HepG2 (cell line): ENCODE data around the gene ACOT13. TPM values are rescaled to one million over a fixed set of nuclear protein-coding genes. Genes with fewer than 3 reads are reported as not detected.
A peak's percentile ranks its signal among the peaks of the same experiment; 100 is the strongest.

ENCODE experiments used
- ATF7-NPFF ChIP-seq: sonication (generic); formaldehyde crosslinking; IDR thresholded peaks from 2 replicates; pipeline ENCODE4 v1.8.1; 2023; ENCODE audit warnings: mild to moderate bottlenecking, low read depth, missing genetic modification reagents, moderate library complexity
- ESRRA ChIP-seq: sonication (generic); formaldehyde crosslinking; IDR thresholded peaks from 2 replicates; pipeline ENCODE4 v1.5.1; 2020; ENCODE audit warnings: mild to moderate bottlenecking, low read depth, missing genetic modification reagents
- FIP1L1 ChIP-seq: fragments of 200-400 bp; formaldehyde crosslinking; IDR thresholded peaks from 2 replicates; pipeline ENCODE4 v1.6.1; 2018; ENCODE audit warnings: low read depth, mild to moderate bottlenecking, low read length, moderate library complexity, borderline replicate concordance; ENCODE audit not compliant: insufficient read depth
- GTF3A ChIP-seq: sonication (generic); formaldehyde crosslinking; conservative IDR thresholded peaks from 2 replicates; pipeline ENCODE4 v1.4.0; 2020; ENCODE audit warnings: mild to moderate bottlenecking, missing genetic modification reagents
- PHB2 ChIP-seq: fragments of 450-650 bp; IDR thresholded peaks from 2 replicates; pipeline ENCODE4 v1.6.1; 2018; ENCODE audit not compliant: partially characterized antibody
- POLR2A ChIP-seq, 2 experiments: IDR thresholded peaks; 2 replicates each; pipeline ENCODE4 v1.6.1; 2011; ENCODE audit warnings: low read depth in 2 of 2, low read length in 2 of 2, mild to moderate bottlenecking in 1 of 2, moderate library complexity in 1 of 2; ENCODE audit not compliant: insufficient read depth in 1 of 2
- SMARCE1 ChIP-seq: fragments of 450-650 bp; IDR thresholded peaks from 2 replicates; pipeline ENCODE4 v1.6.1; 2017; ENCODE audit warnings: borderline replicate concordance
- TGIF2 ChIP-seq: IDR thresholded peaks from 2 replicates; pipeline ENCODE4 v1.6.1; 2016; ENCODE audit warnings: control low read depth, missing compliant biosample characterization
- ZMYM2 ChIP-seq: sonication (generic); formaldehyde crosslinking; IDR thresholded peaks from 2 replicates; pipeline ENCODE4 v1.8.0; 2022; ENCODE audit warnings: mild to moderate bottlenecking, missing genetic modification reagents
- ZNF101 ChIP-seq: sonication (generic); formaldehyde crosslinking; IDR thresholded peaks from 2 replicates; pipeline ENCODE4 v1.4.0; 2020; ENCODE audit warnings: mild to moderate bottlenecking, low read depth, missing genetic modification reagents, borderline replicate concordance
- ZNF431 ChIP-seq: sonication (generic); formaldehyde crosslinking; IDR thresholded peaks from 2 replicates; pipeline ENCODE4 v1.9.0; 2022; ENCODE audit warnings: missing genetic modification reagents, low read depth, mild to moderate bottlenecking, borderline replicate concordance
- ZNF510 ChIP-seq: sonication (generic); formaldehyde crosslinking; IDR thresholded peaks from 2 replicates; pipeline ENCODE4 v1.4.0; 2020; ENCODE audit warnings: low read depth, mild to moderate bottlenecking, missing genetic modification reagents
- ZNF562 ChIP-seq: sonication (generic); formaldehyde crosslinking; IDR thresholded peaks from 2 replicates; pipeline ENCODE4 v1.8.0; 2022; ENCODE audit warnings: missing genetic modification reagents, borderline replicate concordance
- ZNF598 ChIP-seq: sonication (generic); formaldehyde crosslinking; IDR thresholded peaks from 2 replicates; pipeline ENCODE4 v1.5.1; 2020; ENCODE audit warnings: mild to moderate bottlenecking, missing genetic modification reagents, borderline replicate concordance
- ZNF615 ChIP-seq: sonication (generic); formaldehyde crosslinking; IDR thresholded peaks from 2 replicates; pipeline ENCODE4 v1.5.0; 2020; ENCODE audit warnings: mild to moderate bottlenecking, missing genetic modification reagents, borderline replicate concordance
- ZNF629 ChIP-seq: sonication (generic); formaldehyde crosslinking; conservative IDR thresholded peaks from 2 replicates; pipeline ENCODE4 v1.5.0; 2020; ENCODE audit warnings: missing genetic modification reagents
- ZNF761 ChIP-seq: sonication (generic); formaldehyde crosslinking; conservative IDR thresholded peaks from 2 replicates; pipeline ENCODE4 v1.4.0; 2020; ENCODE audit warnings: mild to moderate bottlenecking, missing genetic modification reagents
- ZSCAN21 ChIP-seq: sonication (generic); formaldehyde crosslinking; IDR thresholded peaks from 2 replicates; pipeline ENCODE4 v1.8.0; 2022; ENCODE audit warnings: mild to moderate bottlenecking, missing genetic modification reagents, moderate library complexity, borderline replicate concordance
- polyA plus RNA-seq, 8 experiments: library from polyadenylated mRNA; depleted of rRNA in 3 of 8; stranded (reverse) in 7 of 8; unstranded in 1 of 8; fragments of >200 nt; fragmentation: Illumina TruSeq in 4 of 8; extraction: Trizol in 4 of 8; gene quantifications; 2 replicates each; pipeline versions ENCODE4 v1.2.1 to v1.2.3, GENCODE V29; 2011 to 2016; ENCODE audit warnings: low read depth in 4 of 8, missing spikeins in 1 of 8, mixed read lengths in 1 of 8; ENCODE audit not compliant: insufficient read depth in 1 of 8
- total RNA-seq, 5 experiments: library from RNA; depleted of rRNA; stranded (reverse); fragments of >200 nt; fragmentation: Illumina TruSeq; extraction: Trizol; gene quantifications; 2 replicates each; pipeline ENCODE4 v1.2.3, GENCODE V29; 2016; ENCODE audit warnings: low read depth in 1 of 5
- TF ChIP-seq, protein P1 (sequence below): sonication (generic); formaldehyde crosslinking; IDR thresholded peaks from 2 replicates; pipeline ENCODE4 v1.5.0; 2020; ENCODE audit warnings: missing genetic modification reagents
- TF ChIP-seq, protein P2 (sequence below): sonication (generic); formaldehyde crosslinking; IDR thresholded peaks from 2 replicates; pipeline ENCODE4 v1.8.0; 2022; ENCODE audit warnings: missing genetic modification reagents, mild to moderate bottlenecking, inconsistent platforms, borderline replicate concordance

ACOT13 gene
- total and polyA plus RNA-seq, 2 of the 13 experiments (the other 11 are each of a cell fraction or from before 2014, with no cell fraction given), result 31.5 to 45.1 TPM

DNA sequence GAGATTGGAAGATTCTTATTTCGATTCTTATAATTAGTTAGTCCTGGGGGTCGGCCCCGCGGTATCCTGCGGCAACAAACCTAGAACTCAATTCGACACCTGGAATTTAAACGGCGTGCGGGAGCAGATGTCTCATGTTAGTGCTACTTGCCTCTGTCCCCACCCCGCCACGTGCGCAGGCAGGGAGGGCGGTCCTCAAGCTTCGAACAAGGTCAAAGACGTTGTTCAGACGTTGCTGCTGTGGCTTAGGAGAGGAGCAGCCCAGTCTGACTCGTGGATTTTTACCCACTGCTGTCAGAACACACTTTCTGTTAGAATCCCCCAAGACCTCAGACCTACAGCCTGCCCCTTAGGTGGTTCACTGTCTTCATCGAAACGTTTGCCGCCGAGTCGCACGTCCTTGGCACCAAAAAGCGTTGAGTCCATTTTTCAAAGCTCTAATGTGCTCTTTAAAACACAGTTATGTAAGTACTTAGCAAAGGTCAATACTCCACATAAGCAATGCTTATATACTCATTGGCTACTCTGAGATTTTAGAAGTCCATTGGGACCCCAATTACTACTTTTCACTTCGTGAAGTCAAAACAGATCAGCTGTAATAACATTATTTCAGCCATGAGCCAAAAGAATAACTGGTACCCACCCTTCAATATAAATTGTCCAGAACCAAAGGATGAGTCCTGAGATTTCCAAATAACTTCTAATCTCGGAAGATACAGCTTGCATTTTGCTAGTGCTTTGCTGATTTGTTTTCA, 54.8 kb downstream of the ACOT13 start (continued):
- TF ChIP-seq SMARCE1 (no peak), ZNF510 (no peak), ATF7-NPFF (CRISPR knock-in tag) (peak; percentile 91), ZNF598 (CRISPR knock-in tag) (peak; percentile 95), TGIF2 (peak; percentile 82), ZSCAN21 (CRISPR knock-in tag) (peak; percentile 68), FIP1L1 (no peak), ZNF761 (0 out of 2 replicates have a peak, but pooled peaks have one; percentile 18), ESRRA (CRISPR knock-in tag) (peak; percentile 93), ZNF629 (no peak; the same call in 1 of the 2 replicates), PHB2 (no peak), GTF3A (CRISPR knock-in tag) (no peak), ZNF431 (peak; percentile 97), ZMYM2 (CRISPR knock-in tag) (peak; percentile 21; the same call in 1 of the 2 replicates), ZNF101 (CRISPR knock-in tag) (no peak), ZNF562 (CRISPR knock-in tag) (peak; percentile 60; the same call in 1 of the 2 replicates), ZNF615 (CRISPR knock-in tag) (no peak), POLR2A (IDR thresholded peaks at IDR 0.05; ENCODE audit: insufficient read depth in 1 of 2, low read depth in 2 of 2, low read length in 2 of 2) (peak; percentile 94 to 96)
- TF ChIP-seq, protein P1, sequence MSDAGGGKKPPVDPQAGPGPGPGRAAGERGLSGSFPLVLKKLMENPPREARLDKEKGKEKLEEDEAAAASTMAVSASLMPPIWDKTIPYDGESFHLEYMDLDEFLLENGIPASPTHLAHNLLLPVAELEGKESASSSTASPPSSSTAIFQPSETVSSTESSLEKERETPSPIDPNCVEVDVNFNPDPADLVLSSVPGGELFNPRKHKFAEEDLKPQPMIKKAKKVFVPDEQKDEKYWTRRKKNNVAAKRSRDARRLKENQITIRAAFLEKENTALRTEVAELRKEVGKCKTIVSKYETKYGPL, result peak; percentile 86
- TF ChIP-seq, protein P2, sequence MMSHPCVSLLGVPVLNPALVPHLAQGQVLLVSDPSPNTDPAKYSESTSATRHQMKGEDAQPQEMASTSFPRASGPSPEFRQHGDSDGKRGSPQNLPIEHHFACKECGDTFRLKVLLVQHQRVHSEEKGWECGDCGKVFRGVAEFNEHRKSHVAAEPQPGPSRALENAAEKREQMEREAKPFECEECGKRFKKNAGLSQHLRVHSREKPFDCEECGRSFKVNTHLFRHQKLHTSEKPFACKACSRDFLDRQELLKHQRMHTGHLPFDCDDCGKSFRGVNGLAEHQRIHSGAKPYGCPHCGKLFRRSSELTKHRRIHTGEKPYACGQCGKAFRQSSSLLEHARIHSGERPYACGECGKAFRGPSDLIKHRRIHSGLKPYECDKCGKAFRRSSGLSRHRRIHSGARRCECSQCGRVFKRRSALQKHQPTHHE (CRISPR knock-in tag), result 0 out of 2 replicates have a peak, but pooled peaks have one; percentile 24
